ENCODE measurements around the gene ITPRIPL1.

The ITPRIPL1 gene

DNA sequence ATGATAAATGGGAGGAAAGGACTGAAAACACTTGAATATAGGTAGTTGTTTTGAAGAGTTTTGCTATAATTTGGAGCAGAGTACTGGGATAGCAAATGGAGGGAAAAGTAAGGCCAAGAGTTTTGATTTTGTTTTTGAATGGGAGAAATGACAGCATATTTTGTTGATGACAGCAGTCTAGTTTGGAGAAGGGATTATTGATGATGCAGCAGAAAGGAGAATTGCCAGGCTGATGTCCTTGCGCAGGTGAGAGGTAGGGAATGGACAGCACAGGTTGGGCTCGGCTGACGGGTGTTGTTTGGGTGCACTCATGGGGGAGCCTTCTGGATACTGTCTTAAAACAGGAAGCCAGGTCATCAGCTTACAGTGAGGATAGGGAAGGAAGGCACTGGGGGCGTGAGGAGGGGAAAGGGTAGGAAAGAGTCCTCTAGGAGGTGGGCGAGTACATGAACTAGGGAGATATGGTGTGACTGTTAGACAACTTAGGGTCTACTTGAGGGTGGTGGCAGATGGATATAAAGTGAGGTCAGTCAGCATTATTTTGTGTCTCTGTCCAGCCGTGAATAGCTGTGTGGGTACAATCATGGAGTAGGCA is 20.8 kb downstream of the ITPRIPL1 start:
- TF ChIP-seq, protein P1, sequence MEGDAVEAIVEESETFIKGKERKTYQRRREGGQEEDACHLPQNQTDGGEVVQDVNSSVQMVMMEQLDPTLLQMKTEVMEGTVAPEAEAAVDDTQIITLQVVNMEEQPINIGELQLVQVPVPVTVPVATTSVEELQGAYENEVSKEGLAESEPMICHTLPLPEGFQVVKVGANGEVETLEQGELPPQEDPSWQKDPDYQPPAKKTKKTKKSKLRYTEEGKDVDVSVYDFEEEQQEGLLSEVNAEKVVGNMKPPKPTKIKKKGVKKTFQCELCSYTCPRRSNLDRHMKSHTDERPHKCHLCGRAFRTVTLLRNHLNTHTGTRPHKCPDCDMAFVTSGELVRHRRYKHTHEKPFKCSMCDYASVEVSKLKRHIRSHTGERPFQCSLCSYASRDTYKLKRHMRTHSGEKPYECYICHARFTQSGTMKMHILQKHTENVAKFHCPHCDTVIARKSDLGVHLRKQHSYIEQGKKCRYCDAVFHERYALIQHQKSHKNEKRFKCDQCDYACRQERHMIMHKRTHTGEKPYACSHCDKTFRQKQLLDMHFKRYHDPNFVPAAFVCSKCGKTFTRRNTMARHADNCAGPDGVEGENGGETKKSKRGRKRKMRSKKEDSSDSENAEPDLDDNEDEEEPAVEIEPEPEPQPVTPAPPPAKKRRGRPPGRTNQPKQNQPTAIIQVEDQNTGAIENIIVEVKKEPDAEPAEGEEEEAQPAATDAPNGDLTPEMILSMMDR (conservative IDR thresholded peaks at IDR 0.05; ENCODE audit: low read depth), result no peak
- H3K27ac ChIP-seq, result no peak overlapping the region
- POLR2A ChIA-PET (ENCODE audit: low non-redundant PET), result interaction anchor here (0.5 to 0.6 kb wide), 2 partner anchors 16 to 38 kb away, joined by 8 to 9 read pairs; no protein-coding TSS in a partner anchor
- no peak for DNase-seq (ENCODE audit: low spot score)
- CTCF ChIA-PET, result interaction anchor here (0.6 to 0.9 kb wide), 4 partner anchors 9 to 209 kb away, joined by 3 read pairs; no protein-coding TSS in a partner anchor

DNA sequence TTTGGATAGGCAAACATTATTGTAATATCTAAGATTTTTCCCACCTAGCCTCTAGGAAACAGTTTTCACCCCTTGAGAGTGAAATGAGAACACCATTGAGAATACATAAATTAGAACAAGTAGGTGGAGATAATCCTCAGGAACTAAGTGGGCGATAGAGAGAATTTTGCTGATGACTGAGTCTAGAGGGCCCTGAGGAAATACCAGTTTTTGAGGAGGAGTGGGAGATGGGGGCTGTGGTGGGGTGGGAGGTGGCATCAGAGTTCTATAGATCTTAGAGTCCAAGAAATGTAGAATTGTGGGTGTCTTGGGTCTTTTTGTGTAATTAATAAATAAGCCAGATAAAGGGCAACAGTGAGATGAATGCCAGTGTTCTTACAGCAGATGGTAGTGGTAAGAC is 22.3 kb downstream of the ITPRIPL1 start:
- no peak overlapping the region for H3K27ac ChIP-seq
- POLR2A ChIA-PET (ENCODE audit: low non-redundant PET), result no interaction called here
- CTCF ChIA-PET, result no interaction called here
- TF ChIP-seq, protein P1 (conservative IDR thresholded peaks at IDR 0.05; ENCODE audit: low read depth), result no peak
- DNase-seq (ENCODE audit: low spot score), result no peak

DNA sequence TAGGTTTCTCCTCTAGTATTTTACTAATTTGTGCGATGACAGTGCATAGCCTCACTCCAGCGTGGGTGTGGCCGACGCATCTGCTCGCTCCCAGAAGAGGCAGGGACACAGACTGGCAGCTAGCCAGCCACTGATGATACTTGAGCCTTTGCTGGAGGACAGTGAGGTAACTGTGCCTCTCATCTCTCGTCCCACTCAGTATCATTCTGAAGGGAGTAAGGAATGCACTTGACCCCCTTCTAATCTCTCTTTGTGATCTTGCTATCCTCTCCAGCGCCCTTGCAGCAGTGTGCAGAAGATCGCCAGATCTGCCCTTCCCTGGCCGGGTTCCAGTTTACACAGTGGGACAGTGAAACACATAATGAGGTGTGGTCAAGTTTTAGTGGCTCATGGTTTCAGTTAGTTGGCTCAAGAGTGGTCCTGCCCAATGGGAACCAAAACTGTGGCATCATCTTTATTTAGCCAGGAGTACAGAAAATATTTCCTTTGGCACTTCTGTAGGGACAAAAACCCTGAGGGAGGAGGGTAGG is 28.0 kb downstream of the ITPRIPL1 start:
- TF ChIP-seq, protein P1 (conservative IDR thresholded peaks at IDR 0.05; ENCODE audit: low read depth), result no peak
- ChIA-PET POLR2A (ENCODE audit: low non-redundant PET) (no interaction called here), CTCF (interaction anchor here (0.6 kb wide), 1 partner anchor 228 kb away, joined by 3 read pairs; no protein-coding TSS in a partner anchor)
- H3K27ac ChIP-seq, result no peak overlapping the region
- DNase-seq (ENCODE audit: low spot score), result no peak

DNA sequence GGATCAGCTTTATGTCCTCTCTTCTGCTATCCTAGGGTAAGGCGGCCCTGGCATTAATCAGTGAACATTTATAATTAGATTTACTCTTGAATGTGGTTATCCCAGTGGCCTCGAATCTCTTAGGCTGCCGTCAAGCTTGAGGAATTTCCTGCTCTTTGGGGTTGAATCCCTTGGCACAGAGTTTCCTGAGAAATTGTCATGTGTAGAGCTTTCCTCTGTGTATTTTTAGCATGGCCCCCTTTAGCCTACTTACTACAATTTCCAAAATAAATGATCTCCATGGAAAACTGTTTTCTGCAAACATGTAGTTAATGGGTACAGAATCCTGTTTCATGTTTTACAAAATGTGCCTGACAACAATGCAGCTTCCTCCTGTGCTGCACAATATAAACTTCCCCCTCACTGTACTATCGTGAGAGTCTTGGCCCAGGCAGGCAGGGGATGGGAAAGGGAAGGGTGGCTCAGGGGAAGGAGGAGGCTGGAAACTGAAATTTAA is 28.5 kb downstream of the ITPRIPL1 start:
- DNase-seq (ENCODE audit: low spot score), result no peak
- ChIA-PET POLR2A (ENCODE audit: low non-redundant PET) (no interaction called here), CTCF (interaction anchor here (0.6 kb wide), 1 partner anchor 228 kb away, joined by 3 read pairs; no protein-coding TSS in a partner anchor)
- H3K27ac ChIP-seq, result no peak overlapping the region
- TF ChIP-seq, protein P1 (conservative IDR thresholded peaks at IDR 0.05; ENCODE audit: low read depth), result no peak

DNA sequence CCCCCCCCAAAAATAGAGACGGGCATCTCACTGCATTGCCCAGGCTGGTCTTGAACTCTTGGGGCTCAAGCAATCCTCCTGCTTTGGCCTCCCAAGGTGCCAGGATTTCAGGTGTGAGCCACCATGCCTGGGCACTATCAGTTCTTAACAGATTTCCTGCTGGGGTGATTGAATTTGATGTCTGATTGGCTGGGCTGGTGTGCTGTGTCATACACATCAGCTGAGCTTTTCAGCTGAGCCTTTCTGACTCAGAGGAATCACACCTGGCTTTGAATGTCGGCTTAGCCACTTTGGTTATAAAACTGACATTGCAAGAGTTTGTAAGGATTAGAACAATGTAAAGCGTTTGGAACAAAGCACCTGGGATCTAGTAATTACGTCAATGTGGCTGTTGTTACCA is 29.4 kb downstream of the ITPRIPL1 start:
- CTCF ChIA-PET, result no interaction called here
- POLR2A ChIA-PET (ENCODE audit: low non-redundant PET), result no interaction called here
- no peak overlapping the region for H3K27ac ChIP-seq
- TF ChIP-seq, protein P1 (conservative IDR thresholded peaks at IDR 0.05; ENCODE audit: low read depth), result no peak
- DNase-seq (ENCODE audit: low spot score), result no peak

DNA sequence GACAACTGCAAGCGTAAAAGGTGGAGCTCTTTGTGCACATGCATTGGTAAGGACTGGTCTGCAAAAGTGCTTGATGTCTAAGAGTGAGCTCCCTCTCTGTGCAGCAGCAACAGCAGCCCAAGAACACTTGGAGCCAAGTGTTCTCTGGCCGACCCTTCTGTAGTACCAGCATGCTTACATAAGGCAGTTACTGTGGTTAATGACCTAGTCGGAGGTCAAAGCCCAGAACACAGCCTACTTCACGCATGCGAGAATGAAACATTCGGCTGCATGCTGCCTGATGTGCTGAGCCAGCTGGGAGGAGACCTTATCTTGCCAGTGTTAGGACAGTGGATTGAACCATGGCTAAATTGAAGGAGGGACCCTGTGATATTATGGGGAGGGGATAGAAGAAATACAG is 31.8 kb downstream of the ITPRIPL1 start:
- H3K27ac ChIP-seq, result no peak overlapping the region
- DNase-seq (ENCODE audit: low spot score), result no peak
- POLR2A ChIA-PET (ENCODE audit: low non-redundant PET), result interaction anchor here (0.5 kb wide), 1 partner anchor 254 kb away, joined by 3 read pairs; no protein-coding TSS in a partner anchor
- TF ChIP-seq, protein P1 (conservative IDR thresholded peaks at IDR 0.05; ENCODE audit: low read depth), result no peak
- CTCF ChIA-PET, result interaction anchor here (0.6 kb wide), 1 partner anchor 10 kb away, joined by 3 read pairs; no protein-coding TSS in a partner anchor
